Panc1 (cell line): ENCODE results near the gene CHST13.

ENCODE experiments used
- POLR2AphosphoS5 ChIP-seq: IDR thresholded peaks from 2 replicates; pipeline ENCODE4 v1.6.1; 2012; ENCODE audit warnings: mild to moderate bottlenecking, low read depth, low read length, moderate library complexity
- TF ChIP-seq, protein P1 (sequence below): fragments of 450-650 bp; IDR thresholded peaks from 2 replicates; pipeline ENCODE4 v1.5.1; 2017; ENCODE audit warnings: mild to moderate bottlenecking
- TF ChIP-seq, protein P2 (sequence below), 2 experiments: IDR thresholded peaks; 2 replicates each; pipeline ENCODE4 v1.6.1; 2011 to 2012; ENCODE audit warnings: low read depth in 2 of 2, control low read depth in 1 of 2, low read length in 1 of 2, mild to moderate bottlenecking in 1 of 2, moderate library complexity in 1 of 2; ENCODE audit not compliant: insufficient read depth in 1 of 2

DNA sequence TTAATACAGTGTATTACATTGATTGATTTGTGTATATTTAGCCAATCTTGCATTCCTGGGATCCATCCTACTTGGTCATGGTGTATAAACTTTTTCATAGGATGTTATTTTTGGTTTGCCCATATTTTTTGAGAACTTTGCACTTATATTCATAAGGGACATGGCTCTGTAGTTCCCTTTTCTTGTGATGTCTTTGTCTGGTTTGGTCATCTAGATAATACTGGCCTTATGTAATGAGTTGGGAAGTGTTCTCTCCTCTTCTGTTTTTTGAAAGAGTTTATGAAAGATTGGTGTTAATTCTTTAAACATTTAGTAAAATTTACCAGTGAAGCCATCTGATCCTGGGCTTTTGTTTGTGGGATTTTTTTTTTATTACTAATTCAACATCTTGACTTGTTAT, 9.6 kb downstream of the CHST13 start:
- TF ChIP-seq, protein P1, sequence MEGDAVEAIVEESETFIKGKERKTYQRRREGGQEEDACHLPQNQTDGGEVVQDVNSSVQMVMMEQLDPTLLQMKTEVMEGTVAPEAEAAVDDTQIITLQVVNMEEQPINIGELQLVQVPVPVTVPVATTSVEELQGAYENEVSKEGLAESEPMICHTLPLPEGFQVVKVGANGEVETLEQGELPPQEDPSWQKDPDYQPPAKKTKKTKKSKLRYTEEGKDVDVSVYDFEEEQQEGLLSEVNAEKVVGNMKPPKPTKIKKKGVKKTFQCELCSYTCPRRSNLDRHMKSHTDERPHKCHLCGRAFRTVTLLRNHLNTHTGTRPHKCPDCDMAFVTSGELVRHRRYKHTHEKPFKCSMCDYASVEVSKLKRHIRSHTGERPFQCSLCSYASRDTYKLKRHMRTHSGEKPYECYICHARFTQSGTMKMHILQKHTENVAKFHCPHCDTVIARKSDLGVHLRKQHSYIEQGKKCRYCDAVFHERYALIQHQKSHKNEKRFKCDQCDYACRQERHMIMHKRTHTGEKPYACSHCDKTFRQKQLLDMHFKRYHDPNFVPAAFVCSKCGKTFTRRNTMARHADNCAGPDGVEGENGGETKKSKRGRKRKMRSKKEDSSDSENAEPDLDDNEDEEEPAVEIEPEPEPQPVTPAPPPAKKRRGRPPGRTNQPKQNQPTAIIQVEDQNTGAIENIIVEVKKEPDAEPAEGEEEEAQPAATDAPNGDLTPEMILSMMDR = no peak
- TF ChIP-seq POLR2AphosphoS5 = no peak
- TF ChIP-seq, protein P2, sequence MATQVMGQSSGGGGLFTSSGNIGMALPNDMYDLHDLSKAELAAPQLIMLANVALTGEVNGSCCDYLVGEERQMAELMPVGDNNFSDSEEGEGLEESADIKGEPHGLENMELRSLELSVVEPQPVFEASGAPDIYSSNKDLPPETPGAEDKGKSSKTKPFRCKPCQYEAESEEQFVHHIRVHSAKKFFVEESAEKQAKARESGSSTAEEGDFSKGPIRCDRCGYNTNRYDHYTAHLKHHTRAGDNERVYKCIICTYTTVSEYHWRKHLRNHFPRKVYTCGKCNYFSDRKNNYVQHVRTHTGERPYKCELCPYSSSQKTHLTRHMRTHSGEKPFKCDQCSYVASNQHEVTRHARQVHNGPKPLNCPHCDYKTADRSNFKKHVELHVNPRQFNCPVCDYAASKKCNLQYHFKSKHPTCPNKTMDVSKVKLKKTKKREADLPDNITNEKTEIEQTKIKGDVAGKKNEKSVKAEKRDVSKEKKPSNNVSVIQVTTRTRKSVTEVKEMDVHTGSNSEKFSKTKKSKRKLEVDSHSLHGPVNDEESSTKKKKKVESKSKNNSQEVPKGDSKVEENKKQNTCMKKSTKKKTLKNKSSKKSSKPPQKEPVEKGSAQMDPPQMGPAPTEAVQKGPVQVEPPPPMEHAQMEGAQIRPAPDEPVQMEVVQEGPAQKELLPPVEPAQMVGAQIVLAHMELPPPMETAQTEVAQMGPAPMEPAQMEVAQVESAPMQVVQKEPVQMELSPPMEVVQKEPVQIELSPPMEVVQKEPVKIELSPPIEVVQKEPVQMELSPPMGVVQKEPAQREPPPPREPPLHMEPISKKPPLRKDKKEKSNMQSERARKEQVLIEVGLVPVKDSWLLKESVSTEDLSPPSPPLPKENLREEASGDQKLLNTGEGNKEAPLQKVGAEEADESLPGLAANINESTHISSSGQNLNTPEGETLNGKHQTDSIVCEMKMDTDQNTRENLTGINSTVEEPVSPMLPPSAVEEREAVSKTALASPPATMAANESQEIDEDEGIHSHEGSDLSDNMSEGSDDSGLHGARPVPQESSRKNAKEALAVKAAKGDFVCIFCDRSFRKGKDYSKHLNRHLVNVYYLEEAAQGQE (IDR thresholded peaks at IDR 0.05; ENCODE audit: insufficient read depth in 1 of 2, low read depth in 2 of 2, low read length in 1 of 2) = no peak
